HG03571 (cell line): ENCODE measurements around the gene NXPH1.

ENCODE experiments used
- ATAC-seq: cut with Tn5 transposase; IDR thresholded peaks from one replicate; pipeline ENCODE4 v1.9.1; 2021; ENCODE audit not compliant: unreplicated experiment

NXPH1 gene

DNA sequence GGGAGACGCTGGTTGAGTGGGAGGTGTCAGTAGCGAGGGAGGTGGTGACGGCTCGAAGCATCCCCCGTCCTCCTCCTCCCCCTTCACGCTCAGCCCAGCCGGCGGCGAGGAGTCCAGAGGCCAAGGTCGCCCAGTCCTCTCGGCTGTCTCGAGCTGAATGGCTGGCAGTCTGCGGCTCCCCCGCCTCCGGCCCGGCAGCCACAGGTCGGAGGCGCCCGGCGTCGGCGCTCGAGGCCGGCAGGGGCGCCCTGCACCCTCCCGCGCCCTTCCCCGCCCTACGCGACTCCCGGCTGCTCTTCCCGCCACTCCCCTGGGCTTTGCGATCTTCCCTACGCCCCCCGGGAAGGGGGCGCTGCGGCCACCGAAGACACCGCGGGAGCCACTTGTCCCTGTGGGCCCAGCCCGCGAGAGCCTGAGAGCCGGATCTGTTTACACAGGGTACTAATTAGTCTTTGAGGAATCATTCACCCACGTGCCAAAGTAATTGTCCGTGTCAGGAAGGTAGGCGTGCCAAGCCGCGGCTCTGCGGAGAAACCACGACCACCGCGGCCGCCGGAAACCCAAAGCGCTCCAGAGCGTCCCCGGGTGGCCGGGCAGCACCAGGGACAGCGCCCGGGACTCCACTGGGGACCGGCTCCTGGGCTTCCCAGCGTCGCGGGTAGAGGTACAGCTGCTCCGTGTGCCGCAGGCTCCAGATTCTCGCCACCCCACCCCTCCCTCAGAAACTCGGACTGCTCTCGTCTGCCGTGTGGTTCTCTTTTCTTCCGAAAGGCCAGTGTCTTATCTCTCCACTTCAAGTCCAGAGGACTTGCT is at the start of gene NXPH1:
Gene NXPH1, plus strand, starts transcription at position 133 of the 813 bp plus-strand sequence.
- ATAC-seq = no peak

DNA sequence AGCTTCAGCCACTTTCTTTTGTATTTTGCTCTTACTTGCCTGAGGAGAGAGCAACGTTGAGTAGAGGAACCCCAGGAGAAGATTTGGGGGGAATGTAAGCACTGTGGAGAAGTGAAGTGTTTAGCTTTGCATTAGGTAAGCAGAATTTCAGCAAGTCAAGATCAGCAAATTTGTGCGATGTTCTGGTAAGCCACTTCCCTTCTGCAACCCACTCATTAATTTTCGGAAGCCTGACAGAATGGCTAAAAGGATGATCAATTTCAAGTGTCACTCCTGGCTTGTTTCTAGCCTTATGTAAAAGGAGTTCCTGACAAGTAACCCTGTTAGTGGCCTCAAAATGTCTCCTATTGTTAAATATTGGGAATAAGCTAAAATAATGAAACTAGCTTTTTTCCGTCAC is 48.5 kb upstream of the NXPH1 start:
- ATAC-seq = no peak

DNA sequence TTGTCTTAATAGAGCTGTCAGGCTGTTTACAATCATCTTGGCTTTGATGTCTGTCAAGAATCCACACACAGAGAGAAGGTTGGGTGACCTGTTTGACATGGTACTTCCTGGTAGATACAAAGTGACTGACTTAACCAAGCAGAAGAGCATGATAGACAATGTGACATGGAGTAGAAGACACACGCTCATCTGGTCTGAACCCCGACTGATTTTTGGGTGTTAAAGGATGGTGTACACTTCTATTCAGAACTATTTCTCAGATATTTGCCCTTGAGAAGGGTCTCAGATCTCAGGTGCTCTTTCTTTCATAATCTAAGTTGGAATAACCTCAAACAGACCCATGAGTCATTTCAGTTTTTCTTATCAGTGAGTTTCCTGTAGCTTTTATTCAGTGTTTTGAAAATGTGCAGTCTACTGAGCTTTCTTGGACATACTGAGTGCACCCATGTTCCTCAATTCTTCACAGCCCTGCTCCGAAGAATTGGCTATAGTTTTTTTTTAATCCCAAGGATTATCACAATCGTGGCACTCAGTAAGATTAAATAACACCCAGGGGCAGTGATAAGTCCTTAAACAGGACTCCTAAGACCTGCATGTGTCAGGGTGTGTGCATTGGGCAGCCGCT is 46.4 kb upstream of the NXPH1 start:
- ATAC-seq = peak; percentile 73

DNA sequence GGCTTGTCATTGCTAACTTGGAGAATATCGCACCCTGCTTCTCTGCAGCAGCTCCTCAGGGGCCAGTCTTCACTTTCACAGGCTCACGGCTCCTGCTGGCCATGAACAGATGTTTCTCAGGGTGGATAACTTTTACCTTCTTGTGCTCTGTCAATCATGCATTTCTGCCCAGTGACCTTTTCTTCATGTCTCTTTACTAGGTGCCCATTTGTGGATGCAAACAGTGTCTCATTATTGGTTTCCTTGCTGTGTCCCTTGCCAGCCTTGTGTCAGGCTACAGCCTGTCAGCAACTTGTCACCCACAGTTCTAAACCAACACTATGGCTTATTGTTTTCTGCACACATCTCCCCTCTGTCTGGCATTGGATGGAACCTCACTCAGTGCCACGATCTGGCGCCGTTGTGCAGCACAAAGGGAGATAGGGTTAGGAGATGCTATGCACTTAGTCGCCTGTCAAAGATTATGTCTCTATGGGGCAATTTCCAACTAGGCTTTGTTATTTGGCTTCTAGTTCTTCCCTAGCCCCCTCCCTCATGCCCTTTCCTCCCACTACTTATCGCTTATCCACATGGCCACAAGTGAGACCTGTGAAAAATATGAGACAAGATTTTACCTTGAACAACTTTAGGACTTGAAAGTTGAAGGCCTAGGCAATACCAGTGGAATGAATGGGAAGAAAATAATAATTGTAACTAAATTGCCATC is 45.7 kb upstream of the NXPH1 start:
- peak; percentile 45 for ATAC-seq

DNA sequence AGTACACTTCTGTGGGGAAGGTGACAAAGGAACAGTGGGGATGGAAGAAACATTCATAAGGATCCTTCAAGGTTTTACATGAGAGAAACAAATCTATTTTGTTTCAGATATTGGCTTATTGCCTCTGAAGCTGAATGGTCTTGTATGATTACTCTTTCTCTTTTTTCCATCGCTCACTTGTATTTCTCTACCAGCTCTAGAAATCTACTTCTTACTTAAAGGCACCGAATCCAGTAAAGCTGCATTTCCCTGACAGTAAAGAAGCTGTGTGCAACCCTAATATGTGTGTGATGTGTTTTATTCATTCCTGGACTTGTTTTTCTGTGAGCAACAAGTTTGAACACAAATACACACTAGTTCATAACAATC is 45.2 kb upstream of the NXPH1 start:
- ATAC-seq = no peak

DNA sequence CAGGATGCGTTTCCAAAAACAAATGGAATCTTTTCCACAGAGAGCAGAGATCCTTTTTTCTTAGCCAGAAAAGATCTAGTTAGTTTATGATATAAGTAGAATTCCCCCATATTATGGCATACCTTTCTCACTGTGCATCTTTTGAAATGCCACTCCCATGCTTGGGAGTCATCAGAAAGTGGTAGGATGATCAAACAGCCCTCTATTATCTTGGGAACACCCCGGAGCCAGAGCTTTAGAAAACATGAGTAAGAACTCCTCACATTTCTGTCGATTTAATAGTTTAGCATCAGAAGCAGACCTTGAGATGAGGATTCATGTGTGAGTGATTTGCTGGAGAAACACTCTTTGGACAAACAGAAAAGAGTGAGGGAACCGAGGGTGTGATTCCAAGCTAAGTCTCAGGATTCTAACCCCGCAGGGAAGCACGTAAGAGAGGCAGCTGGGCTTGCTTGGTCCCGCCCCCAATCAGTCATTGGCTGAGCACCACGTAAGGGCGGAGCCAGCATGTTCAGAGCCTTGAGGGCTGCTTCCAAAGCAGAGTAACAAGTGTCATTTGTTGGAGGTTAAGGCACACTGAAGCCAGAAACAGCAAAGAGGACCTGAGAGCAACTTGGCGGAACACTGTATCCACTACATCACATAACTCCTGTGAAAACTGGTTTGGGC is 43.7 kb upstream of the NXPH1 start:
- no peak for ATAC-seq

DNA sequence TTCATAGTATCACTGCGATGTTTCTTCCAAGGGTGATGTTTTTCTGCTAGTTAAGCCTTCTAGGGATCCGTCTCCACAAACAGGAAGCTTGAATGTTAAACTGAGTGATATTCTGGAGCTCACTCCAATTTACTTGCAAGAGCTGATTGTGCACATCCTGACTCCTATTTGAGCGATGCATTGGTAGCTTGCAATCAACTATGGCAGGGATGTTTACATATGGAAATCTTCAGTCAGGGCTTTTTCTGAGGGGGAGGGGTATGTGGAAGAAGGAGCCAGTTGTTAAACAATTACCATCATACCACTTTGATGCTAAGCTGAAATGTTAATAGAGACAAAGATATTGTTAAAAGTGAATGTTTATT is 43.2 kb upstream of the NXPH1 start:
- ATAC-seq = no peak

DNA sequence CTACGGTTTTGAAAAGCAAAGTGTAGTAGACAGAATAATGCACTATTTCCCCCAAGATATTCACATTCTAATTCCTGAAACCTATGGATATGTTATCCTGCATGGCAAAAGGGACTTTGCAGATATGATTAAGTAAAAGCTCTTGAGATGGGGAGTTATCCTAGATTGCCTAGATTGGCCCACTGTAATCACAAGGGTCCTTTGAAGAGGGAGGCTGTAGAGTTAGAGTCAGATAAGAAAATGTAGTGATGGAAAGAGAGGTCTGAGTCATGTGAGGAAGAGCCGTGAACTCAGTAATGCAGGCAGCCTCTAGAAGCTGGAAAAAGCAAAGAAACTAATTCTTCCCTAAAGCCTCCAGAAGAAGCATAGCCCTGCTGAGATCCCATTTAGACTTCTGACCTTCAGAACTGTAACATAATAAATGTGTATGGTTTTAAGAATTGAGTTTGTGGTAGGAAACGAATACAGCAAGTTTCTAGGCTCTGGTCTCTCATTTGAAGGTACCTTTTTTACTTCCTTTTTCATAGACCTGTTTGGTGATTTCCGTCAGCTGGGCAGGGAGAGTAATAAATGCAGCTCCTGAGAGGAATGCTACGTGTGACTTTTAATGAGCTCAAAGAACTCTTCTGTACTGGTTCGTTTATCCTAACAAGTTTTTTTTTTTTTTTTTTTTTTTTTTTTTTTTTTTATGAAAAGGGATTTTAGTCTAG is 41.9 kb upstream of the NXPH1 start:
- no peak for ATAC-seq

DNA sequence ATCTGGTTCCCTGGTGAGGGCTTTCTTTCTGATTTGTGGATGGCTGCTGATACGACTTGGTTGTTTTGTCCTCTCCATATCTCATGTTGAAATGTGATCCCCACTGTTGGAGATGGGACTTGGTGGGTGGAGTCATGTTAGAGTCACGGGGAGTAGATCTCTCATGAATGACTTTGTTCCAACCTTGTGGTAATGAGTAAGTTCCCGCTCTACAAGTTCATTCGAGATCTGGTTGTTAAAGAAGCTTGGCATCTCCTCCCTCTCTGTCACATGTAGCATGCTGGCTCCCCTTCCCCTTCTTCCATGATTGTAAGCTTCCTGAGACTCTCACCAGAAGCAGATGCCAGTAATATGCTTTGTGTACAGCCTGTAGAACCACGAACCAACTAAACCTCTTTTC is 37.1 kb upstream of the NXPH1 start:
- no peak for ATAC-seq

DNA sequence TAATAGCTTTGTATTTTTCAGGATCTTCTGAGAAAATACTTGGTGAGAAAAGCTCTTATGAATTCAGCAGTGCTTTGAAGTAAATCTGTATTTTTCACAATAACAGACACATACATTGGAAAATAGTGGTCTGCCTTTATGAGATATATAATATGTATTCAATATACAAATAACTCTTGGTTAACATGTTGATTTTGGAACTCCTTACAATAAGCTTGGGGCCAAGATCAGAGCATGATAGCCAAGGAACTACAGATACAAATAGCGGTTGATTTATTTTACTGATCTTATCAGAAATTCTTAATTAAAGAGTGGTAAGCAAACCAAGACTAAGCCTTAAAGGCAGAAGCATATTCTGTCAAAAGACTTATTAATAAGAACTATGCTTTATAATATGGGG is 24.5 kb upstream of the NXPH1 start:
- ATAC-seq = no peak

DNA sequence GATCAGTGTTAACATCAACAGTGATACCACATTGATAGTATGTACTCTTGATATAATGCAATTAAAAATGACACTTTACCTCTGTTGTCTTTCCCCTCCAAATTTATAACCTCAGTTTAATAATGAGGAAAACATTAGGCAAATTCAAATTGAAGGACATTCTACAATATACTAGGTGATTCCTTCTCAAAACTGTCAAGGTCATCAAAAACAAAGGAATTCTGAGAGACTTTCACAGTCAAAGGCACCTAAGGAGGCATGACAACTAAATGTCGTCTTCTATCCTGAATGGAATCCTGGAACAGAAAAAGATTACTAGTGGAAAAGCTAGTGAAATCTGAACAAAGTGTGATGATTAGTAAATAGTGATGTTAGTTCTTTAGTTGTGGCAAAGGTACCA is 22.3 kb upstream of the NXPH1 start:
- ATAC-seq = no peak

DNA sequence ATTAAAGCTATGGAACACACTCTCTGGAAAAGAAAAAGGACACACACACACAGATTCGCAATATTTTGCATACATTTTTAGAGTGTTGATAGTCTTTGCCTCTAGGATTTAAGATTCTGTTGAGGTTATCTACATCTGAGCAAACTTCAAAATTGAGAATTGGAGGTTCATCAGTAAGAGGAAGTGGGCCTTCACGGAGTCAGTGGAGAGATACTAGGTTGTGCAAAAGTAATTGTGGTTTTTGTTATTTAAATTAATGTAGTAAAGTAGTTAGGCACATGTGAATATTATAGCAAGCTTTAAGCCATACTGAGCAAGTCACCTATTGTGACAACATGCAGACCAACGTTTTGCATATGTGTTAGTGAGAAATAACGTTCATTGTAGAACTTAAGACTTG is 19.8 kb upstream of the NXPH1 start:
- no peak for ATAC-seq

DNA sequence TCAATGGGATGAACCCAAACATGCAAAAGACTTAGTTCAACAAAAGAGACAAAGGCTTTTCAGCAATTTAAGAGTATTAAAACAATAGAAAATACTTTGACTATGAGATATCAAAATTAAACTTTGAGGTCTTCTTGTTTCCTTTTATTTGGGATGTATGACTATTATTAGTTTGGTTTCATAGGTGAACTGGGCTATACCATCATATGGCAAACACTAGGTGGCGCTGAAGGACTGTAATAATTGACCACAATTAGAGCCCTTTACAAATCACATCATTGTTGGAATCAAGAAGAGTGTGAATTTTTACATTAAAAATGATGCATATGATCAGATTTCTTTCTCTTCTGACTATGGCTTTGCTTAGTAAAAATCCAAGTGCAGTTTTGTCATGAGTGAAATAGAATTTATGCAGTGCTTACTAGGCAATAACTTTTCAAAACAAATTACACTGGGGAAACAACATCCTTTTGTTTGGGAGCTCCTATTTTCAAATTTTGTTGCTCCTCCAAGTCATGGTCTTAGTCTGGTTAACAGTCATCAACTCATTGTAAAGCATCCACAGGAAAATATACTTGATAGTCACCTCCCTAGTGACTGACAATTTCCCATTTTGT is 14.7 kb upstream of the NXPH1 start:
- ATAC-seq = peak; percentile 71

DNA sequence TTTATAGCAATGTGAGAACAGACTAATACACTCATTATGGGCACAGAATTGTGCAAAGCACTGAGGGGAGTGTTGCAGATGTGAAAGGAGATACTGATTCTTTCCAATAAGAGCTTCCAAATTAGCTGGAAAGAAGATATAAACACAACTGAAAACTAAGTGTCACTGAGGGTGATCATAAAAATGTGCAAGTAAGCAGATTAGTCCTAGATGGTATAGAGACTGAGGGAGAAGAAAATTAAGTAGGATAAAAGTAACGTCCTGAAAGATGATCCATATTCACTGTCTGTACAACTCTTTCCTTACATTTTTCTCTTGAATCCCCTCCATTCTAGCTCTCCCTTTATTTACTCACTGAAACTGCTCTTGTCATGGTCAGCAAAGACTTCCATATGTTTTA is 11.2 kb upstream of the NXPH1 start:
- no peak for ATAC-seq

DNA sequence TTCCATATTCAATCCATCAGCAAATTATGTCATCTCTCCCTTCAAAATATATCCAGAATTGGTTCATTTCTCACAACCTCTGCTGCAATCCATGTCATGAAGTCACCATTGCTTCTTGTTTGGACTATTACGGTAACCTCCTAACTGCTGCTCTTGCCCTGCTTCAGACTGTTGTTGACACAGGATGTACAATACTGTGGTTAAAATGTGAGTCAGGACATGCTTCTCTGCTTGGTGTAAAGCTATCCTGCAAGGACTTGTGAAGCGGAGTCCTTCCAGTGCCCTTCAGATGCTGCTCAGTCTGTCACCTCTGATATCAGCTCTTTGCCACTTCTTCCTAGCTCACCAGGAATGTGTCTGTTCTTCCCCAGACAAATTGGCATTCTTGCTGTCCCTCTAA is 10.4 kb upstream of the NXPH1 start:
- no peak for ATAC-seq

DNA sequence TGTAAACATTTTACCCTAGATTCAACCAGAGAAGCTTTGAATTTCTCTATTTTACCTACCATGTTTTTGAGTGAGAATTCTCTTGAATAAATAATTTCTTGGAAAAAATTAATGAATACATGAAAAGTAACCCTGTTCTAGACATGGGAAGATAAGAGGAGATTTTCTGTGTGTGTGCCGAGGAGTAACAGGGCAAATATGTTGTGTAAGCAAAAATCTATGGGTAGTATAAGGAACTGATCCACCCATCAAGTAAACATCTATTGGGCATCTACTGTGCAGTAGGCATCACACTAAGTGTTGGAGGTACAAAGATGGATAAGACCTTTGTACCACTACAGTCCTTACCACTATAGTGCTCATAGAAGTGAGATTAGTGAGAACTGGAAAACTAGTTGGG is 8.2 kb upstream of the NXPH1 start:
- ATAC-seq = no peak

DNA sequence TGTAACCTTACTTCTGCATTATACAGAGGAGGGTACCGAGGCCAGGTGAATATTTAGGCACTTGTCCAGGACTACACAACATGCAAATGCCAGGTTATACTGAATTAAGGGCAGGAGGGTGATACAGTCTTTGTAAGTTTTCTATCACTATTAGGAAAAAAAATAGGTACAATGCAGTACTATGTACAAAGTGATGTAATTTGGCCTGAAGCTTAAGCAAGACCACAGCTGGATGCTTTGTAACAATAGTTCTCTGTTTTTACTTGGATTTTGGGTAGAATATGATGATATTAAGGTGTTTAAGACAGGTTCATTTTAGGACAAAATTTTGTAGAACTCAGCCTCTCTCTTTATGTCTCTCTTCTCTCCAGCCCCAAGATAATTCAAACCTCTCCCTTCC is 2.8 kb upstream of the NXPH1 start:
- ATAC-seq = no peak

DNA sequence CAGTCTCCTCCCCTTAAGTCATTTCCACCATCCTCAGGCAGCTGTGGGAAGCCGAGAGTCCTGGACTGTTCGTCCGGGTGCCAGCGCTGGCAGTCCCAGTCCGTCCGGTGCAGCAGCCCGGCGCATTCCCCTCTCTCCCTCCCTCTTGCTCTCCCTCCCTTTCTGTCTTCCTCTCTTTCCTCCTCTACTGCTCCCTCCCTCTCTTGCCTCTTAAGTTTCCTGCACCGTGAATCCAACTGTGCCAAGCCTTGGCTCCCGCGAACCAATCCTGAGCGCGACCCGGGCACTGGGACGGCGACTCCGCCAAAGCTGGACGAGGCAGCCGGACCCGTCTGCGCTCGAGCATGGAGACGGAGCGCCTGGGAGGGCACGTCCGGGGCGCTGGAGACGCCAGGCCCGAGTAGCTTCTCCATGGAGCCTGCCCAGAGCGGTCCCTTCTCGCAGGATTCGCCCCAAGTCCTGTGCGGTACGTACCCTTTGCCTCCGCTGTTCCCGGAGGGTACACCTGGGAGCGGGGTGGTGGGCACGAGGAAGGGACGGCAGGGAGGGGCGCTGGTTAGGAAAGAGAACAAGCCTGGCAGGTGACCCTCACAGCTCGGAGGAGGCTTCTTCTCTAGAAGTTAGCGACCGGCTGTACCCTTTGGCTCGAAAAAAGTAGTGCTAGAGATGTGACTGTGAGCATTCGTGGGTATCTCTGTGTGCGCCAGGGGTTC is 1.0 kb downstream of the NXPH1 start:
- ATAC-seq = no peak

DNA sequence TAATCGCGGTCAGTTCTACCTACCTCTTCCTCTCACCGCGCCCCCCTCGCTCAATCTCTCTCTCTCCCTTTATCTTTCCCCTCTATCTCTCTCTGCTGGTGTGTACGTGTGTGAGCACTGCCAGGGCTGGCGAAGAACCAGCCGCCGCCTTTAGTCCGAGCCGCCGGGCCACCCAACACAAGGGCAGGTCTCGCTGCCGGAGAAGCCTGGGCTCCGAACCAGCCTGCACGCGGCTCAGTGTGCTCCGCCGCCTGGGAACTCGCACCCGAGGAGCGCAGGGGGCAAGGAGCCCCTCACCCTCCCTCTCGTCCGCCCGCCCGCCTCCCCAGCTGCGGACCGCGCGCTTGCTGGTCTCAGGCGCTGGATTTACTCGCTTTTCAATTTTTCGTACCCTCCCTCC is 1.7 kb downstream of the NXPH1 start:
- no peak for ATAC-seq
